Esophagus muscularis mucosa (tissue), 4 donors: ENCODE data around the gene NT5E. TPM values are rescaled to one million over a fixed set of nuclear protein-coding genes. Genes with fewer than 3 reads are reported as not detected.
A peak's percentile ranks its signal among the peaks of the same experiment; 100 is the strongest.

ENCODE experiments used
- DNase-seq: peaks from one replicate; pipeline ENCODE4 v3.0.0-alpha.2; 2017; ENCODE audit errors: extremely low spot score
- H3K27ac ChIP-seq, 4 donors: fragments of 200-600 bp; sonication (generic); replicated peaks in 1 of 4; 1 replicate in 3 of 4; 2 replicates in 1 of 4; pipeline ENCODE4 v1.5.1; 2016 to 2019; ENCODE audit warnings: mild to moderate bottlenecking in 1 of 4
- H3K27me3 ChIP-seq, 4 donors: fragments of 200-600 bp; sonication (generic); one replicate each; pipeline versions ENCODE4 v1.5.1 to v1.6.0; 2016 to 2019
- H3K36me3 ChIP-seq, 4 donors: fragments of 200-600 bp; sonication (generic); one replicate each; pipeline ENCODE4 v1.5.1; 2016 to 2019
- H3K4me1 ChIP-seq, 4 donors: fragments of 200-600 bp; sonication (generic); one replicate each; pipeline ENCODE4 v1.5.1; 2016 to 2019
- H3K4me3 ChIP-seq, 4 donors: fragments of 200-600 bp; sonication (generic); 1 replicate in 2 of 4; 2 replicates in 2 of 4; pipeline ENCODE4 v1.5.1; 2016 to 2019; ENCODE audit warnings: mild to moderate bottlenecking in 4 of 4, moderate library complexity in 1 of 4
- H3K9me3 ChIP-seq, 4 donors: fragments of 200-600 bp; sonication (generic); 1 replicate in 3 of 4; 2 replicates in 1 of 4; pipeline ENCODE4 v1.5.1; 2016 to 2019
- CTCF ChIP-seq, 3 experiments: fragments of 200-600 bp in 2 of 3; fragments of 450-650 bp in 1 of 3; sonication (generic) in 2 of 3; IDR thresholded peaks; one replicate each; pipeline ENCODE4 v1.5.1; 2017 to 2019; ENCODE audit warnings: antibody characterized with exemption in 3 of 3, mild to moderate bottlenecking in 2 of 3, moderate library complexity in 1 of 3
- EP300 ChIP-seq: sonication (generic); formaldehyde crosslinking; IDR thresholded peaks from one replicate; pipeline ENCODE4 v1.6.1; 2017; ENCODE audit warnings: antibody characterized with exemption
- POLR2A ChIP-seq: fragments of 450-650 bp; IDR thresholded peaks from one replicate; pipeline ENCODE4 v1.6.1; 2017; ENCODE audit warnings: antibody characterized with exemption, moderate library complexity, mild to moderate bottlenecking, low read depth
- POLR2AphosphoS5 ChIP-seq, 2 donors: sonication (generic); formaldehyde crosslinking; IDR thresholded peaks; one replicate each; pipeline ENCODE4 v1.6.1; 2017; ENCODE audit warnings: antibody characterized with exemption in 2 of 2
- WGBS: methylation state at CpG from one replicate; pipeline ENCODE4 v1.1.5; 2018; 5-methylcytosine and 5-hydroxymethylcytosine counted together
- intact Hi-C: fragments of 100-400 bp; cut with DNase I; formaldehyde crosslinking; loops from one replicate; pipeline ENCODE4 v1.15.1; 2023
- total RNA-seq, 4 donors: library from RNA; depleted of rRNA; stranded (reverse); fragments of >200 nt; gene quantifications; one replicate each; pipeline versions ENCODE4 v1.1.0 to v1.2.1, GENCODE V29; 2016

NT5E gene
- total RNA-seq, 4 donors from 2014 or later: 10.4 to 29.7 (median 18.9) TPM

GRCh38 chr6:85460921-85461797, 11.3 kb downstream of the NT5E start:
- H3K27ac ChIP-seq: peak overlapping the region; percentile 44 to 72 (median 68)
- no peak overlapping the region for H3K4me3 ChIP-seq
- TF ChIP-seq POLR2A (no peak), EP300 (no peak), POLR2AphosphoS5 (IDR thresholded peaks at IDR 0.05) (peak; percentile 12), CTCF (IDR thresholded peaks at IDR 0.05) (no peak)
- intact Hi-C loops: no loop called here
- H3K36me3 ChIP-seq: no peaks in the 10 kb centered on the region
- no peak for DNase-seq
- no peaks in the 10 kb centered on the region for H3K27me3 ChIP-seq
- H3K4me1 ChIP-seq: peaks cover 21 to 77% (median 57%) of the 10 kb centered on the region in 4 donors
- 65% methylated on average over 4 of the region's 4 CpGs for WGBS
- H3K9me3 ChIP-seq: no peaks in the 10 kb centered on the region

DNA sequence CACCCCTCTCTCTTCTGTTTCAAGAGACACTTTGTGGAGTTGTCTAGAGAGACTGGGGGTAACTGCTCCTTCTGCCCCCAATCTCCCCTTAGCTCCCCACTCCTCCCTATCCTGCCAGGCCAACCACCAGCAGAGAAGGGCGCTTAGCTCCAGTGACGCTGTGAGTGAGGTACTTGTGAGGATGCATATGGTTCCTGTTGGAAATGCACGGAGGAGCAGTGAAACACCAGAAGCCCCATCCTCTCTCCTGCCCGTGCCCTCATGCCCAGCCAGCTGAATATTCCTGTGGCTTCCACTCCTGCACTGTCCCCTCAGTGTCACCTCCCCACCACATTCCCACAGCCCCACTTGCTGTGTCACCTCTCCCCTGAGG, 11.9 kb downstream of the NT5E start:
- peak overlapping the region; percentile 44 to 72 (median 68) for H3K27ac ChIP-seq
- H3K36me3 ChIP-seq: no peaks in the 10 kb centered on the region
- no peaks in the 10 kb centered on the region for H3K27me3 ChIP-seq
- no peak for TF ChIP-seq POLR2AphosphoS5 (IDR thresholded peaks at IDR 0.05)
- H3K4me1 ChIP-seq: peaks cover 21 to 71% (median 57%) of the 10 kb centered on the region in 4 donors
- no peak for DNase-seq
- intact Hi-C loops: no loop called here
- no peaks in the 10 kb centered on the region for H3K9me3 ChIP-seq
- no peak overlapping the region for H3K4me3 ChIP-seq
- WGBS: 92% methylated on average over 2 of the region's 4 CpGs

DNA sequence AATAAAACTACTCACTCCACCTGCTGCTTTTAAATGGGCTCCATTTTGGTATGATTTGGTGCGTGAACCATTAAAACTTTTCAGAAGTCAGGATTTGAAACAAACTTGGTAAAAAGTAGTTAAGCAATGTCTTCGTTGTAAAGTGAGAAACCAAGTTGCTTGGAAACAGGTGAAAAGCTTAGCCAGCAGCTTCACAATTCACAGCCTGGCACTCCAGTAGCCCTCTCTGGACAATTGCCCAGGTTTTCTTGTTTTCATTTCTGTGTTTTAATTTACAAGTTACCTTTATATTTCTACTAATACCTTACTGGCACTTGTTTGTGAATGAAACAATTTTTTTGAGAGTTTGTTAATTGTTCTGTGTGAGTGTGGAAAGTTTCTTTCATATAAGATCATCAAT, 12.8 kb downstream of the NT5E start:
- H3K36me3 ChIP-seq: peaks cover 0 to 4% (median 0%) of the 10 kb centered on the region in 4 donors
- no peak for DNase-seq
- intact Hi-C loops: no loop called here
- no peaks in the 10 kb centered on the region for H3K9me3 ChIP-seq
- peaks cover 21 to 67% (median 56%) of the 10 kb centered on the region in 4 donors for H3K4me1 ChIP-seq
- H3K4me3 ChIP-seq: no peak overlapping the region
- no peak for TF ChIP-seq POLR2AphosphoS5 (IDR thresholded peaks at IDR 0.05)
- no peak for TF ChIP-seq CTCF (IDR thresholded peaks at IDR 0.05)
- no peak for TF ChIP-seq EP300
- TF ChIP-seq POLR2A: no peak
- 57% methylated on average over 2 of the region's 2 CpGs for WGBS
- H3K27ac ChIP-seq: peak overlapping the region in 1 of 4 donors; percentile 72
- H3K27me3 ChIP-seq: no peaks in the 10 kb centered on the region

DNA sequence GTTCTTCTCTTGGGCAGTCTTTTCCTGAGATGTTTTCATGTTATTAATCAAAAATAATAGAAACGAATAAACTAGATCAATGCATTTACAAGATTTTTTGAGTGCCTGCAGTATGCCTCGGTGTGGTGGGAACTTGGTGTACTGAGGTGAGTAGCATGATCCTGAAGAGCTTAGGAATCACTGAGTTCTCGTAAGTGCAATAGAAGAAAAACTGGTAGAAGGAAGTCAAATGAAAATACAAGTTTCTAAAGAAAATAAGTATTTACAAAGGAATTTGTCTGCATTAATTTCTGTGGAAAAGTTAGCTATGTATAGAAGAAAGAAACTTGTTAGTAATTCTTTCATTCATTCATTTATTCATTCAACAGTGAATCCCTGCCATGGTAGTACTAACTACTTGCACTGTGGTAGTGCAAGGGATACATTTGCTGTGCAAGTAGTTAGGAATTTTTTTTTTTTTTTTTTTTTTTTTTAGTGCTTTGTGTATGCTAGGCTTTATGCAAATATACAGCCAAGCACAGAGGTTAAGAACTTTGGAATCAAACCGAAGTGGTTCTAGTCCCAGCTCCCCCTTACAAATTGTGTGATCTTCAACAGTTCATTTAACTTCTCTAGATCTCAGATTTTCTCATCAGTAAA, 13.9 kb downstream of the NT5E start:
- no peaks in the 10 kb centered on the region for H3K9me3 ChIP-seq
- no peak for DNase-seq
- peaks cover 0 to 9% (median 0%) of the 10 kb centered on the region in 4 donors for H3K36me3 ChIP-seq
- H3K27me3 ChIP-seq: no peaks in the 10 kb centered on the region
- peaks cover 21 to 57% (median 45%) of the 10 kb centered on the region in 4 donors for H3K4me1 ChIP-seq
- intact Hi-C loops: no loop called here
- WGBS: 86% methylated on average over 4 of the region's 4 CpGs
- no peak overlapping the region for H3K4me3 ChIP-seq
- no peak overlapping the region for H3K27ac ChIP-seq
- no peak for TF ChIP-seq POLR2A
- no peak for TF ChIP-seq CTCF (IDR thresholded peaks at IDR 0.05)
- no peak for TF ChIP-seq POLR2AphosphoS5 (IDR thresholded peaks at IDR 0.05)
- TF ChIP-seq EP300: no peak

DNA sequence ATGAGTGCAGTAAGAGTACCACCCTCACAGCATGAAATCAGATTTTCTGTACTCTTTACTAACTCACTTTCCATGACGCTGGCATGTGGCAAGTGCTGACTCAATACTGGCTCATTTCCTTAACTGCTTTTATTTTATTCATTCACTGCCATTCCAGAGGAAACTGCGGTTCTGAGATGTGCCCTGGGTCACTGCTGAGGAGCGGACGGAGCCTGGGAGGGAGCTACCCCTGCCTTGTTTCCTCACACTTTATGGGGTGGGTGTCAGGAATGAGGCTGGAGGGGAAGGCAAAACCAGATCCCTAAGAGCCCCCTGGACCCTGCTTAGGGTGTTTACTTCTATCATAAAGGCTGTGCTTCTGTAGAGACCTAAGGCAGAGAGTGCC, 14.4 kb downstream of the NT5E start:
- H3K4me3 ChIP-seq: no peak overlapping the region
- peak; percentile 81 for DNase-seq
- intact Hi-C loops: no loop called here
- H3K27ac ChIP-seq: peak overlapping the region in 3 of 4 donors; percentile 36 to 50 (median 36)
- H3K36me3 ChIP-seq: peaks cover 0 to 9% (median 0%) of the 10 kb centered on the region in 4 donors
- no peak for TF ChIP-seq POLR2A
- no peak for TF ChIP-seq EP300
- peak; percentile 30 to 46 for TF ChIP-seq POLR2AphosphoS5 (IDR thresholded peaks at IDR 0.05)
- TF ChIP-seq CTCF (IDR thresholded peaks at IDR 0.05): no peak
- H3K9me3 ChIP-seq: no peaks in the 10 kb centered on the region
- 23% methylated on average over 4 of the region's 4 CpGs for WGBS
- H3K4me1 ChIP-seq: peaks cover 21 to 52% (median 40%) of the 10 kb centered on the region in 4 donors
- no peaks in the 10 kb centered on the region for H3K27me3 ChIP-seq
